ENCODE data around the gene SYMPK. TPM values are rescaled to one million over a fixed set of nuclear protein-coding genes. Genes with fewer than 3 reads are reported as not detected.

The SYMPK gene
- total RNA-seq, 1 donor = 42.0 TPM

DNA sequence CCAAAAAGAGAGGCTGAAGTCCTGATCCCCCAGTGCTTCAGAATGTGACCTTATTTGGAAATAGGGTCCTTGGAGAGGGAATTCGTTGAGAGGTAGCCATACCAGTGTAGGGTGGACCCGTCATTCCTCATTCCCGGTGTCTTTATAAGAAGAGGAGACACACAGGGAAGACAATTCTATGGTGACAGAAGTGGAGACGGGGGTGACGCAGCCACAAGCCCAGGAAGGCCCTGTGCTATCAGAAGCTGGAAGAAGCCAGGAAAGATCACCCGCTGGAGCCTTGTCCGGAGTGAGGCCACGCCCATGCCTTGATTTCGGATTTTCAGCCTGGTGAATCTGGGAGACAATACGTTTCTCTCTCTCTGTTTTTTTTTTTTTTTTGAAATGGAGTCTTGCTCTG is 42.1 kb upstream of the SYMPK start:
- no peaks in the 10 kb centered on the region for H3K27me3 ChIP-seq (ENCODE audit: insufficient read depth, low read length)
- peak; percentile 8 for DNase-seq (ENCODE audit: insufficient read length, low spot score, missing footprints)
- H3K4me3 ChIP-seq (ENCODE audit: insufficient read depth, low read length) = no peak overlapping the region
- no peaks in the 10 kb centered on the region for H3K9me3 ChIP-seq (ENCODE audit: low read depth, low read length)
- H2AFZ ChIP-seq (ENCODE audit: low read length) = no peak overlapping the region
- no peak overlapping the region for H3K27ac ChIP-seq (ENCODE audit: low read depth, low read length)
- no peak overlapping the region for H3K4me2 ChIP-seq (ENCODE audit: insufficient read depth, low read length)
- H3K36me3 ChIP-seq (ENCODE audit: insufficient read depth, low read length) = no peaks in the 10 kb centered on the region
- H3K4me1 ChIP-seq (ENCODE audit: insufficient read depth, low read length) = peaks cover 5% of the 10 kb centered on the region
- TF ChIP-seq CTCF (IDR thresholded peaks at IDR 0.05; ENCODE audit: extremely low read depth, low read depth, low read length) = no peak
- H4K20me1 ChIP-seq (ENCODE audit: insufficient read depth, low read length) = peaks cover 9% of the 10 kb centered on the region
- H3K79me2 ChIP-seq (ENCODE audit: insufficient read depth, low read length) = peaks cover 10% of the 10 kb centered on the region

GRCh38 chr19:45902651-45903625 is 40.0 kb upstream of the SYMPK start:
- Histone ChIP-seq H3K4me3 (ENCODE audit: insufficient read depth, low read length) (peak overlapping the region; percentile 82), H3K27me3 (ENCODE audit: insufficient read depth, low read length) (no peaks in the 10 kb centered on the region), H3K79me2 (ENCODE audit: insufficient read depth, low read length) (peaks cover 10% of the 10 kb centered on the region), H3K4me2 (ENCODE audit: insufficient read depth, low read length) (peak overlapping the region; percentile 95), H4K20me1 (ENCODE audit: insufficient read depth, low read length) (peaks cover 12% of the 10 kb centered on the region), H2AFZ (ENCODE audit: low read length) (peak overlapping the region; percentile 99), H3K4me1 (ENCODE audit: insufficient read depth, low read length) (peaks cover 5% of the 10 kb centered on the region), H3K9me3 (ENCODE audit: low read depth, low read length) (no peaks in the 10 kb centered on the region), H3K36me3 (ENCODE audit: insufficient read depth, low read length) (peaks cover 9% of the 10 kb centered on the region), H3K27ac (ENCODE audit: low read depth, low read length) (no peak overlapping the region)
- DNase-seq (ENCODE audit: insufficient read length, low spot score, missing footprints) = peak; percentile 100
- no peak for TF ChIP-seq CTCF (IDR thresholded peaks at IDR 0.05; ENCODE audit: extremely low read depth, low read depth, low read length)

DNA sequence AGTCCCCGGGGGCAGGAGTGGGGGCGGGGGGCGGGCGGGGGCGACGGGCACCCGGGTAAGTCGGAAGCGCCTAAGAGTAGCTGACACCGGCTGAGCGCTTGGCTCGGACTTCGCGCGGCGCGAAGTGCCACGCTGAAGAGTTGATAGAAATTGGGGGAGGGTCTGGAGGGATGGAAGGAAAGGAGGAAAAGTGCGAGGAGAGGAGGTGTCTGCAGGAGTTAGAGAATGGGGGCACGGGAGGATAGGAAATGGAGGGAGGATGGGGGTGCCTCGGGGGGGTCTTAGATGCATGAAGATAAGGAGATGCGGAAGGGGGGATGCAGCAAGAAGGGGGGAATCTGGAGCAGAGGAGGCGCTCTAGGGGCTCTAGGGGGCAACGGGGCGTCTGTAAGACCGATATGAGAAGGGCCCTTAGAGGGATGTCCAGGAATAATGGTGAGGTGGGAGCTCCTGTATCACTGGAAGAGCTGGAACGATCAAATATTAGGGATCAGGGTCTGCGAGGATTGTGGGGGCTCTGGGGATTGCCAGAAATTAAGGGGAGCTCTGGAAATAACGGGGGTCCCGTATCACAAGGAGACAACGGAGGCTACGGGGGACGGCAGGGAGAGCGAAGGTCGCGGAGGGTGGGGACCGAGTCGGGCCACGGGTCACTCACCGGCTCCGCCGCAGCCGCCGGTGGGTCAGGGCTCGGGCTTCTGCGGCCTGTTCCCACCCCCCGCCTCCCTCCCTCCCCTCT is 39.1 kb upstream of the SYMPK start, which contains the start of gene MYPOP:
Gene MYPOP, minus strand, starts transcription at position 702 of the 739 bp plus-strand sequence. CDS start 840 bp downstream, outside the sequence.
- H3K9me3 ChIP-seq (ENCODE audit: low read depth, low read length) = no peaks in the 10 kb centered on the region
- peaks cover 9% of the 10 kb centered on the region for H3K36me3 ChIP-seq (ENCODE audit: insufficient read depth, low read length)
- peak within 1 kb of the TSS; percentile 95 for H3K4me2 ChIP-seq (ENCODE audit: insufficient read depth, low read length)
- peaks cover 12% of the 10 kb centered on the region for H4K20me1 ChIP-seq (ENCODE audit: insufficient read depth, low read length)
- peak within 1 kb of the TSS; percentile 82 for H3K4me3 ChIP-seq (ENCODE audit: insufficient read depth, low read length)
- no peaks in the 10 kb centered on the region for H3K27me3 ChIP-seq (ENCODE audit: insufficient read depth, low read length)
- no peak for TF ChIP-seq CTCF (IDR thresholded peaks at IDR 0.05; ENCODE audit: extremely low read depth, low read depth, low read length)
- H3K27ac ChIP-seq (ENCODE audit: low read depth, low read length) = peak within 1 kb of the TSS; percentile 66
- H3K79me2 ChIP-seq (ENCODE audit: insufficient read depth, low read length) = peaks cover 10% of the 10 kb centered on the region
- peak within 1 kb of the TSS; percentile 99 for H2AFZ ChIP-seq (ENCODE audit: low read length)
- peaks cover 5% of the 10 kb centered on the region for H3K4me1 ChIP-seq (ENCODE audit: insufficient read depth, low read length)
- peak; percentile 86 for DNase-seq (ENCODE audit: insufficient read length, low spot score, missing footprints)
